ENCODE results near the gene MPG.
"Not testable (repeated sequence)": the region's sequence is repeated elsewhere in the genome, so short reads cannot be mapped to it uniquely, and the experiment has no call there.

MPG gene

GRCh38 chr16:112153-112840 is 34.3 kb downstream of the MPG start:
- Histone ChIP-seq H3K36me3 (ENCODE audit: insufficient read depth, low read depth, low read length) (peaks cover 35% of the 10 kb centered on the region), H3K27me3 (ENCODE audit: insufficient read depth, low read length) (no peaks in the 10 kb centered on the region), H3K27ac (ENCODE audit: low read length) (no peak overlapping the region), H3K9ac (ENCODE audit: low read depth, low read length) (no peak overlapping the region), H3K9me3 (ENCODE audit: insufficient read depth, low read depth, low read length) (no peaks in the 10 kb centered on the region), H3K4me1 (ENCODE audit: insufficient read depth, low read length) (no peaks in the 10 kb centered on the region; the same call in 1 of the 2 replicates), H3K4me3 (ENCODE audit: low read length) (no peak overlapping the region)

GRCh38 chr16:114327-114726 is 36.3 kb downstream of the MPG start:
- no peaks in the 10 kb centered on the region for H3K27me3 ChIP-seq (ENCODE audit: insufficient read depth, low read length)
- no peaks in the 10 kb centered on the region; the same call in 1 of the 2 replicates for H3K4me1 ChIP-seq (ENCODE audit: insufficient read depth, low read length)
- no peak overlapping the region for H3K27ac ChIP-seq (ENCODE audit: low read length)
- peaks cover 29% of the 10 kb centered on the region for H3K36me3 ChIP-seq (ENCODE audit: insufficient read depth, low read depth, low read length)
- H3K9ac ChIP-seq (ENCODE audit: low read depth, low read length) = no peak overlapping the region
- H3K9me3 ChIP-seq (ENCODE audit: insufficient read depth, low read depth, low read length) = no peaks in the 10 kb centered on the region
- no peak overlapping the region for H3K4me3 ChIP-seq (ENCODE audit: low read length)

- Histone ChIP-seq H3K9ac (ENCODE audit: low read depth, low read length) (no peak overlapping the region), H3K4me3 (ENCODE audit: low read length) (no peak overlapping the region), H3K27ac (ENCODE audit: low read length) (no peak overlapping the region), H3K9me3 (ENCODE audit: insufficient read depth, low read depth, low read length) (no peaks in the 10 kb centered on the region), H3K4me1 (ENCODE audit: insufficient read depth, low read length) (no peaks in the 10 kb centered on the region; the same call in 1 of the 2 replicates), H3K27me3 (ENCODE audit: insufficient read depth, low read length) (no peaks in the 10 kb centered on the region), H3K36me3 (ENCODE audit: insufficient read depth, low read depth, low read length) (peaks cover 25% of the 10 kb centered on the region)
Measured at GRCh38 chr16:116015-116414, 38.0 kb downstream of the MPG start.

- Histone ChIP-seq H3K36me3 (ENCODE audit: insufficient read depth, low read depth, low read length) (peaks cover 14% of the 10 kb centered on the region; the same call in 1 of the 2 replicates), H3K27ac (ENCODE audit: low read length) (no peak overlapping the region), H3K9ac (ENCODE audit: low read depth, low read length) (no peak overlapping the region), H3K4me1 (ENCODE audit: insufficient read depth, low read length) (no peaks in the 10 kb centered on the region; the same call in 1 of the 2 replicates), H3K27me3 (ENCODE audit: insufficient read depth, low read length) (no peaks in the 10 kb centered on the region), H3K9me3 (ENCODE audit: insufficient read depth, low read depth, low read length) (no peaks in the 10 kb centered on the region), H3K4me3 (ENCODE audit: low read length) (no peak overlapping the region)
Measured at GRCh38 chr16:117379-118365, 39.6 kb downstream of the MPG start.

- no peak overlapping the region for H3K27ac ChIP-seq (ENCODE audit: low read length)
- no peaks in the 10 kb centered on the region for H3K27me3 ChIP-seq (ENCODE audit: insufficient read depth, low read length)
- H3K4me1 ChIP-seq (ENCODE audit: insufficient read depth, low read length) = no peaks in the 10 kb centered on the region
- no peak overlapping the region for H3K4me3 ChIP-seq (ENCODE audit: low read length)
- peaks cover 12% of the 10 kb centered on the region; the same call in 1 of the 2 replicates for H3K36me3 ChIP-seq (ENCODE audit: insufficient read depth, low read depth, low read length)
- no peaks in the 10 kb centered on the region for H3K9me3 ChIP-seq (ENCODE audit: insufficient read depth, low read depth, low read length)
- H3K9ac ChIP-seq (ENCODE audit: low read depth, low read length) = no peak overlapping the region
Measured at GRCh38 chr16:118857-119256, 40.8 kb downstream of the MPG start.

GRCh38 chr16:119295-119694 is 41.3 kb downstream of the MPG start:
- Histone ChIP-seq H3K4me3 (ENCODE audit: low read length) (no peak overlapping the region), H3K9ac (ENCODE audit: low read depth, low read length) (no peak overlapping the region), H3K27me3 (ENCODE audit: insufficient read depth, low read length) (no peaks in the 10 kb centered on the region), H3K27ac (ENCODE audit: low read length) (no peak overlapping the region), H3K36me3 (ENCODE audit: insufficient read depth, low read depth, low read length) (peaks cover 8% of the 10 kb centered on the region; the same call in 1 of the 2 replicates), H3K4me1 (ENCODE audit: insufficient read depth, low read length) (no peaks in the 10 kb centered on the region), H3K9me3 (ENCODE audit: insufficient read depth, low read depth, low read length) (no peaks in the 10 kb centered on the region)

GRCh38 chr16:119835-120491 is 41.9 kb downstream of the MPG start:
- H3K9ac ChIP-seq (ENCODE audit: low read depth, low read length) = no peak overlapping the region
- no peak overlapping the region for H3K4me3 ChIP-seq (ENCODE audit: low read length)
- peaks cover 7% of the 10 kb centered on the region; the same call in 1 of the 2 replicates for H3K36me3 ChIP-seq (ENCODE audit: insufficient read depth, low read depth, low read length)
- H3K4me1 ChIP-seq (ENCODE audit: insufficient read depth, low read length) = no peaks in the 10 kb centered on the region
- no peaks in the 10 kb centered on the region for H3K9me3 ChIP-seq (ENCODE audit: insufficient read depth, low read depth, low read length)
- no peaks in the 10 kb centered on the region for H3K27me3 ChIP-seq (ENCODE audit: insufficient read depth, low read length)
- no peak overlapping the region for H3K27ac ChIP-seq (ENCODE audit: low read length)

- no peak overlapping the region for H3K27ac ChIP-seq (ENCODE audit: low read length)
- no peaks in the 10 kb centered on the region for H3K27me3 ChIP-seq (ENCODE audit: insufficient read depth, low read length)
- peaks cover 7% of the 10 kb centered on the region; the same call in 1 of the 2 replicates for H3K36me3 ChIP-seq (ENCODE audit: insufficient read depth, low read depth, low read length)
- H3K9me3 ChIP-seq (ENCODE audit: insufficient read depth, low read depth, low read length) = no peaks in the 10 kb centered on the region
- H3K4me1 ChIP-seq (ENCODE audit: insufficient read depth, low read length) = no peaks in the 10 kb centered on the region
- H3K9ac ChIP-seq (ENCODE audit: low read depth, low read length) = no peak overlapping the region
- no peak overlapping the region for H3K4me3 ChIP-seq (ENCODE audit: low read length)
Measured at GRCh38 chr16:120756-121155, 42.7 kb downstream of the MPG start.

- H3K36me3 ChIP-seq (ENCODE audit: insufficient read depth, low read depth, low read length) = no peaks in the 10 kb centered on the region
- no peak overlapping the region for H3K4me3 ChIP-seq (ENCODE audit: low read length)
- H3K9me3 ChIP-seq (ENCODE audit: insufficient read depth, low read depth, low read length) = no peaks in the 10 kb centered on the region
- no peaks in the 10 kb centered on the region for H3K27me3 ChIP-seq (ENCODE audit: insufficient read depth, low read length)
- no peak overlapping the region for H3K27ac ChIP-seq (ENCODE audit: low read length)
- H3K9ac ChIP-seq (ENCODE audit: low read depth, low read length) = no peak overlapping the region
- no peaks in the 10 kb centered on the region for H3K4me1 ChIP-seq (ENCODE audit: insufficient read depth, low read length)
Measured at GRCh38 chr16:122361-122760, 44.3 kb downstream of the MPG start.

- not testable (repeated sequence) for H3K9ac ChIP-seq (ENCODE audit: low read depth, low read length); H3K27me3 ChIP-seq (ENCODE audit: insufficient read depth, low read length); H3K4me1 ChIP-seq (ENCODE audit: insufficient read depth, low read length); H3K9me3 ChIP-seq (ENCODE audit: insufficient read depth, low read depth, low read length); H3K36me3 ChIP-seq (ENCODE audit: insufficient read depth, low read depth, low read length); H3K4me3 ChIP-seq (ENCODE audit: low read length); H3K27ac ChIP-seq (ENCODE audit: low read length)
Measured at GRCh38 chr16:123558-124350, 45.7 kb downstream of the MPG start.

GRCh38 chr16:125011-125410 is 47.0 kb downstream of the MPG start:
- no peak overlapping the region for H3K9ac ChIP-seq (ENCODE audit: low read depth, low read length)
- no peaks in the 10 kb centered on the region for H3K27me3 ChIP-seq (ENCODE audit: insufficient read depth, low read length)
- H3K36me3 ChIP-seq (ENCODE audit: insufficient read depth, low read depth, low read length) = no peaks in the 10 kb centered on the region
- H3K9me3 ChIP-seq (ENCODE audit: insufficient read depth, low read depth, low read length) = no peaks in the 10 kb centered on the region
- no peak overlapping the region for H3K27ac ChIP-seq (ENCODE audit: low read length)
- H3K4me3 ChIP-seq (ENCODE audit: low read length) = no peak overlapping the region
- no peaks in the 10 kb centered on the region for H3K4me1 ChIP-seq (ENCODE audit: insufficient read depth, low read length)
